ENCODE measurements around the gene ENO4.

DNA sequence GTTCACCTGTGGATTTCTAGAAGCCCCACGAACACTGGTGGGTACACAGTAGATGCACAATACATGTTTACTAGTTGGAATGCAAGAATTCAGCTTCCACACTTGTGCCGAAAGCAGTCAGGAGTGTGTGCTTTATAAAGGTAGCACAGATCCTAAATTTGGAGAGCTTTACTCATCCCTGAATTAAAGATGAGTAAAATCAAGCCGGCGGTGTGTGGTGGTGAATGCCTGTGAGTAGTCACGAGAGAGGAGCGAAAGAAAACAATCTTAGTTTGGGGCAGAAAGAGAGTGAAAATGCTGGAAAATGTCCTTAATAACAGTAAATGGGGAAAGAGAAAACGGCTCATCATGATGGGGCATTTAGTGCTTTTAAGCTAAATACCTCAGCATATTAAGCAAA is 13.6 kb upstream of the ENO4 start:
- TF ChIP-seq, protein P1, sequence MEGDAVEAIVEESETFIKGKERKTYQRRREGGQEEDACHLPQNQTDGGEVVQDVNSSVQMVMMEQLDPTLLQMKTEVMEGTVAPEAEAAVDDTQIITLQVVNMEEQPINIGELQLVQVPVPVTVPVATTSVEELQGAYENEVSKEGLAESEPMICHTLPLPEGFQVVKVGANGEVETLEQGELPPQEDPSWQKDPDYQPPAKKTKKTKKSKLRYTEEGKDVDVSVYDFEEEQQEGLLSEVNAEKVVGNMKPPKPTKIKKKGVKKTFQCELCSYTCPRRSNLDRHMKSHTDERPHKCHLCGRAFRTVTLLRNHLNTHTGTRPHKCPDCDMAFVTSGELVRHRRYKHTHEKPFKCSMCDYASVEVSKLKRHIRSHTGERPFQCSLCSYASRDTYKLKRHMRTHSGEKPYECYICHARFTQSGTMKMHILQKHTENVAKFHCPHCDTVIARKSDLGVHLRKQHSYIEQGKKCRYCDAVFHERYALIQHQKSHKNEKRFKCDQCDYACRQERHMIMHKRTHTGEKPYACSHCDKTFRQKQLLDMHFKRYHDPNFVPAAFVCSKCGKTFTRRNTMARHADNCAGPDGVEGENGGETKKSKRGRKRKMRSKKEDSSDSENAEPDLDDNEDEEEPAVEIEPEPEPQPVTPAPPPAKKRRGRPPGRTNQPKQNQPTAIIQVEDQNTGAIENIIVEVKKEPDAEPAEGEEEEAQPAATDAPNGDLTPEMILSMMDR (IDR thresholded peaks at IDR 0.05): no peak
- no peak for TF ChIP-seq POLR2A (IDR thresholded peaks at IDR 0.05)
